NK-92 (cell line): ENCODE measurements around the gene SLC6A15.

Experiments used
- DNase-seq: peaks from one replicate; lab custom pipeline; 2025; ENCODE audit not compliant: unreplicated experiment; lab: John Stamatoyannopoulos, UW

The SLC6A15 gene

GRCh38 chr12:84875241-84875640 is 37.4 kb downstream of the SLC6A15 start:
- no peak for DNase-seq

GRCh38 chr12:84874825-84875139 is 37.8 kb downstream of the SLC6A15 start:
- DNase-seq = no peak

GRCh38 chr12:84874125-84874824 is 38.3 kb downstream of the SLC6A15 start:
- DNase-seq = no peak

GRCh38 chr12:84862186-84862585 is 50.4 kb downstream of the SLC6A15 start:
- no peak for DNase-seq

GRCh38 chr12:84860718-84861117 is 51.9 kb downstream of the SLC6A15 start:
- DNase-seq = no peak

- no peak for DNase-seq
Observed at GRCh38 chr12:84858796-84859195, 53.8 kb downstream of the SLC6A15 start.

- DNase-seq = no peak
Observed at GRCh38 chr12:84857525-84858208, 54.9 kb downstream of the SLC6A15 start.

GRCh38 chr12:84856156-84856900 is 56.3 kb downstream of the SLC6A15 start:
- DNase-seq = no peak

- DNase-seq = no peak
Observed at GRCh38 chr12:84843593-84844144, 68.9 kb downstream of the SLC6A15 start.

- DNase-seq = no peak
Observed at GRCh38 chr12:84842406-84843013, 70.1 kb downstream of the SLC6A15 start.

GRCh38 chr12:84841591-84841990 is 71.0 kb downstream of the SLC6A15 start:
- no peak for DNase-seq

GRCh38 chr12:84840356-84840755 is 72.2 kb downstream of the SLC6A15 start:
- no peak for DNase-seq

GRCh38 chr12:84826925-84827324 is 85.7 kb downstream of the SLC6A15 start:
- no peak for DNase-seq

GRCh38 chr12:84825149-84825548 is 87.5 kb downstream of the SLC6A15 start:
- DNase-seq = no peak

- no peak for DNase-seq
Observed at GRCh38 chr12:84822525-84822924, 90.1 kb downstream of the SLC6A15 start.

- no peak for DNase-seq
Observed at GRCh38 chr12:84816916-84817695, 95.5 kb downstream of the SLC6A15 start.

- no peak for DNase-seq
Observed at GRCh38 chr12:84814664-84815245, 97.8 kb downstream of the SLC6A15 start.

- DNase-seq = no peak
Observed at GRCh38 chr12:84813780-84814663, 98.6 kb downstream of the SLC6A15 start.

GRCh38 chr12:84811291-84811690 is 101.3 kb downstream of the SLC6A15 start:
- DNase-seq = no peak
